CD14-positive monocyte (primary cell): Measurements from ENCODE around the gene CBX5. TPM values are rescaled to one million over a fixed set of nuclear protein-coding genes. Genes with fewer than 3 reads are reported as not detected.
A peak's percentile ranks its signal among the peaks of the same experiment; 100 is the strongest.

Source experiments
- DNase-seq, 3 donors: peaks; one replicate each; pipeline ENCODE4 v3.0.0-alpha.2; 2011 to 2022
- H2AFZ ChIP-seq: 2 replicates; pipeline ENCODE4 v1.6.0; 2012; ENCODE audit warnings: mild to moderate bottlenecking, low read depth, low read length, inconsistent platforms; ENCODE audit not compliant: insufficient read depth, poor library complexity, severe bottlenecking
- H3K27ac ChIP-seq, 2 donors: 1 replicate in 1 of 2; 2 replicates in 1 of 2; pipeline ENCODE4 v1.5.1; 2012 to 2013; ENCODE audit warnings: low read length in 2 of 2, control low read depth in 1 of 2, inconsistent platforms in 1 of 2, low read depth in 1 of 2, mild to moderate bottlenecking in 1 of 2
- H3K27me3 ChIP-seq, 2 donors: one replicate each; pipeline versions ENCODE4 v1.6.0 to v1.6.1; 2011 to 2013; ENCODE audit warnings: low read length in 2 of 2; ENCODE audit not compliant: control insufficient read depth in 2 of 2, insufficient read depth in 2 of 2
- H3K36me3 ChIP-seq, 2 donors: replicated peaks in 1 of 2; 1 replicate in 1 of 2; 2 replicates in 1 of 2; pipeline versions ENCODE4 v1.5.1 to v1.6.1; 2012 to 2013; ENCODE audit warnings: low read length in 2 of 2, control low read depth in 1 of 2, inconsistent platforms in 1 of 2, mild to moderate bottlenecking in 1 of 2; ENCODE audit not compliant: insufficient read depth in 2 of 2, control insufficient read depth in 1 of 2
- H3K4me1 ChIP-seq, 2 donors: 1 replicate in 1 of 2; 2 replicates in 1 of 2; pipeline versions ENCODE4 v1.5.1 to v1.6.1; 2012 to 2013; ENCODE audit warnings: low read length in 2 of 2, control low read depth in 1 of 2, inconsistent platforms in 1 of 2, mild to moderate bottlenecking in 1 of 2, moderate library complexity in 1 of 2; ENCODE audit not compliant: insufficient read depth in 2 of 2, control insufficient read depth in 1 of 2
- H3K4me2 ChIP-seq: replicated peaks from 2 replicates; pipeline ENCODE3; 2012; ENCODE audit warnings: low read length, moderate library complexity, mild to moderate bottlenecking; ENCODE audit not compliant: poor library complexity, severe bottlenecking; ENCODE audit errors: extremely low read depth
- H3K4me3 ChIP-seq, 3 experiments: fragments of 200-600 bp in 1 of 3; sonication (generic) in 1 of 3; replicated peaks in 1 of 3; 1 replicate in 2 of 3; 2 replicates in 1 of 3; pipeline ENCODE4 v1.5.1; 2011 to 2013; ENCODE audit warnings: low read length in 3 of 3, mild to moderate bottlenecking in 3 of 3, control low read depth in 2 of 3, low read depth in 2 of 3, inconsistent platforms in 1 of 3, moderate library complexity in 1 of 3
- H3K79me2 ChIP-seq: 2 replicates; pipeline ENCODE4 v1.6.0; 2012; ENCODE audit warnings: mild to moderate bottlenecking, control low read depth, inconsistent platforms, low read length, moderate library complexity; ENCODE audit not compliant: insufficient read depth
- H3K9ac ChIP-seq: 2 replicates; pipeline ENCODE4 v1.6.0; 2017; ENCODE audit warnings: low read length, mild to moderate bottlenecking; ENCODE audit not compliant: insufficient read depth, poor library complexity, severe bottlenecking
- H3K9me3 ChIP-seq, 2 donors: replicated peaks in 1 of 2; 1 replicate in 1 of 2; 2 replicates in 1 of 2; pipeline versions ENCODE4 v1.5.1 to v1.6.1; 2012 to 2013; ENCODE audit warnings: low read length in 2 of 2, control low read depth in 1 of 2; ENCODE audit not compliant: control insufficient read depth in 1 of 2, insufficient read depth in 1 of 2
- H4K20me1 ChIP-seq: 2 replicates; pipeline ENCODE4 v1.6.0; 2012; ENCODE audit warnings: mild to moderate bottlenecking, low read length, control low read depth, moderate library complexity; ENCODE audit not compliant: insufficient read depth
- H3K27ac Mint-ChIP-seq, 7 donors: one replicate each; pipeline ENCODE4 v1.8.0; 2020; ENCODE audit warnings: mild to moderate bottlenecking in 7 of 7, mixed read lengths in 7 of 7, moderate library complexity in 6 of 7, inconsistent platforms in 2 of 7
- H3K27me3 Mint-ChIP-seq, 3 donors: one replicate each; pipeline ENCODE4 v1.8.0; 2021 to 2022; ENCODE audit warnings: low read depth in 3 of 3, mild to moderate bottlenecking in 3 of 3, mixed read lengths in 3 of 3, moderate library complexity in 3 of 3, inconsistent platforms in 1 of 3
- H3K36me3 Mint-ChIP-seq, 2 donors: one replicate each; pipeline ENCODE4 v1.8.0; 2020; ENCODE audit warnings: mixed read lengths in 2 of 2, inconsistent platforms in 1 of 2, mild to moderate bottlenecking in 1 of 2
- H3K4me1 Mint-ChIP-seq: one replicate; pipeline ENCODE4 v1.8.0; 2020; ENCODE audit warnings: mild to moderate bottlenecking, mixed read lengths
- H3K4me3 Mint-ChIP-seq, 2 donors: one replicate each; pipeline ENCODE4 v1.8.0; 2020; ENCODE audit warnings: mild to moderate bottlenecking in 2 of 2, mixed read lengths in 2 of 2, moderate library complexity in 1 of 2
- H3K9me3 Mint-ChIP-seq, 7 donors: one replicate each; pipeline ENCODE4 v1.8.0; 2020 to 2022; ENCODE audit warnings: mixed read lengths in 7 of 7, mild to moderate bottlenecking in 6 of 7, moderate library complexity in 6 of 7, inconsistent platforms in 2 of 7
- WGBS: methylation state at CpG from one replicate; pipeline ENCODE4 v1.1.5; 2013; ENCODE audit warnings: missing lambda C conversion rate; ENCODE audit not compliant: insufficient coverage; 5-methylcytosine and 5-hydroxymethylcytosine counted together
- intact Hi-C, 2 donors: fragments of 100-400 bp; cut with micrococcal nuclease; formaldehyde crosslinking; loops; one replicate each; pipeline versions ENCODE4 v1.15.0 to v1.15.1; 2023
- polyA plus RNA-seq, 3 donors: library from polyadenylated mRNA; depleted of rRNA in 1 of 3; unstranded in 2 of 3; stranded (reverse) in 1 of 3; fragments of 300-500 nt in 2 of 3; fragments of >200 nt in 1 of 3; fragmentation: Illumina TruSeq in 2 of 3; gene quantifications; 1 replicate in 2 of 3; 2 replicates in 1 of 3; pipeline ENCODE4 v1.2.3, GENCODE V29; 2012 to 2021
- TF ChIP-seq, protein P1 (sequence below): fragments of 200-600 bp; IDR thresholded peaks from one replicate; pipeline ENCODE4 v1.8.0; 2022; ENCODE audit warnings: antibody characterized with exemption, mild to moderate bottlenecking

CBX5 gene
- polyA plus RNA-seq, 3 donors = 2.9 to 5.4 (median 4.8) TPM

DNA sequence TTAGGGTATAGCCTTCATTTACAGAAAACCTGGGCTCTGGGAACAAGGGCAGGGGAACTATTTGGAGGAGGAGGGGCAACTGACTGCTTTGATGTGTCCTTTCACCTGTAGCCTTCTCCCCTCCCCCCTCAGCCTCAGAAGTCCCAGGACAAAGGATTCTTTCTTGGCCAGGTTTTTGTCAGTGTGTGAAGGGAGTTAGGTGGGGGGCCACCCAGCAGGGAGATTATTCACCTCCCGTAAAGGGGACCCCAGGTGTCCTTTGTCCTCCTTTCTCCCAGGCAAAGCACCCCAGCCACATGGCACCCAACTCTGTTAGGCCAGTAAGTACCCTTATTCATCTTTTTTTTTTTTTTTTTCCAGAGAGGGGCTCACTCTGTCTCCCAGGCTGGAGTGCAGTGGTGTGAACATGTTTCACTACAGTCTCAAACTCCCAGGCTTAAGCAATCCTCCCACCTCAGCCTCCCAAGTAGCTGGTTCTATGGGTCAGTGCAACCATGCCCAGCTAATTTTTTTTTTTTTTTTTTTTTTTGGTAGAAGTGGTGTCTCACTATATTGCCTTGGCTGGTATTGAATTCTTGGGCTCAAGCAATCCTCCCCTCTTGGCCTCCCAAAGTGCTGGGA is 21.6 kb upstream of the CBX5 start:
- H3K27me3 Mint-ChIP-seq = peaks cover 0 to 1% (median 1%) of the 10 kb centered on the region in 3 donors
- DNase-seq = no peak
- Histone ChIP-seq H3K9me3 (no peaks in the 10 kb centered on the region), H3K36me3 (no peaks in the 10 kb centered on the region), H4K20me1 (peaks cover 4% of the 10 kb centered on the region), H3K4me1 (peaks cover 84 to 97% of the 10 kb centered on the region in 2 donors), H3K27ac (peak overlapping the region; percentile 63 to 87), H2AFZ (peak overlapping the region; percentile 77), H3K27me3 (no peaks in the 10 kb centered on the region), H3K9ac (peak overlapping the region; percentile 73), H3K4me3 (peak overlapping the region; percentile 80 to 99 (median 93)), H3K4me2 (peak overlapping the region; percentile 99), H3K79me2 (peaks cover 94% of the 10 kb centered on the region)
- peaks cover 2 to 16% of the 10 kb centered on the region in 2 donors for H3K36me3 Mint-ChIP-seq
- peak overlapping the region; percentile 90 to 93 (median 91) for H3K27ac Mint-ChIP-seq
- intact Hi-C loops = loop anchor here in 1 of 2 donors (2.0 kb wide), 1 partner anchor 27 kb away; no protein-coding TSS in a partner anchor
- no CpG with 5 or more reads among the region's 1 CpG for WGBS
- peak overlapping the region; percentile 86 to 99 for H3K4me3 Mint-ChIP-seq
- TF ChIP-seq, protein P1, sequence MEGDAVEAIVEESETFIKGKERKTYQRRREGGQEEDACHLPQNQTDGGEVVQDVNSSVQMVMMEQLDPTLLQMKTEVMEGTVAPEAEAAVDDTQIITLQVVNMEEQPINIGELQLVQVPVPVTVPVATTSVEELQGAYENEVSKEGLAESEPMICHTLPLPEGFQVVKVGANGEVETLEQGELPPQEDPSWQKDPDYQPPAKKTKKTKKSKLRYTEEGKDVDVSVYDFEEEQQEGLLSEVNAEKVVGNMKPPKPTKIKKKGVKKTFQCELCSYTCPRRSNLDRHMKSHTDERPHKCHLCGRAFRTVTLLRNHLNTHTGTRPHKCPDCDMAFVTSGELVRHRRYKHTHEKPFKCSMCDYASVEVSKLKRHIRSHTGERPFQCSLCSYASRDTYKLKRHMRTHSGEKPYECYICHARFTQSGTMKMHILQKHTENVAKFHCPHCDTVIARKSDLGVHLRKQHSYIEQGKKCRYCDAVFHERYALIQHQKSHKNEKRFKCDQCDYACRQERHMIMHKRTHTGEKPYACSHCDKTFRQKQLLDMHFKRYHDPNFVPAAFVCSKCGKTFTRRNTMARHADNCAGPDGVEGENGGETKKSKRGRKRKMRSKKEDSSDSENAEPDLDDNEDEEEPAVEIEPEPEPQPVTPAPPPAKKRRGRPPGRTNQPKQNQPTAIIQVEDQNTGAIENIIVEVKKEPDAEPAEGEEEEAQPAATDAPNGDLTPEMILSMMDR = no peak
- peaks cover 78% of the 10 kb centered on the region for H3K4me1 Mint-ChIP-seq
- H3K9me3 Mint-ChIP-seq = peaks cover 0 to 4% (median 0%) of the 10 kb centered on the region in 7 donors

DNA sequence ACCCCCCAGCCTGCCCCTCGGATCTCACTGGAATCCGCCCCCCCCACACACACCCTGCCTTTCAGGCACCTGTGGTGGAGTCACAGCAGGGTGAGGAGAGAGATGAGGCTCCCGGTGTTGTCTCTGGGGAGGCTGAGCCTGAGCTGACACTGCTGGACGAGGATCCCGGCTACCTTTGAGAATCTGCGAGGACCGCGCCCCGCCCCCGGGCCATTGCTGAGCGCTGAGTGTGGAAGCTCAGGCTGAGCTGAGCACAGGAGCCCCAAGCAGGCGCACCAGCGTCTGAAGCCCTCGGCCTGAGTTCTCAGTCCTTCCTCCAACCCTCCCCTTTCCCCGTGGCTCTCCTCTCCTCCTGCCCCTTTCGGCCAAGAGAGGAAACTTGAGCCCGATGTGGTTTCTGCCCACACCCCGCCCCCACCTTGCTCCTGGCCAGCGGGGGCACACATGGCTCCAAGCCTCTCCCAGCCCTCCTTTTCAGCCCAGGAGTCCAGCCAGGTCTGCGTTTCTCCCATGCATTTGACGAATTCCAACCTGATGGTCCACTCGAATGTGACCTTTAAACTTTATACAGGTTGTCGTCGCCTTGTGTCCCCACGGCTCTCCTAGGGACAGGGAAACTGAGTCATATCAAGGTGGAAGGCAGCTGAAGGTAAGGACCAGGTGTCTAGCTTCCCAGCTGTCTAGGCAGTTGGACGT is 21.0 kb upstream of the CBX5 start, which contains the start of gene NFE2:
TSS of gene NFE2 (minus strand) at position 284 of the 696 bp plus-strand sequence. CDS start 5,767 bp downstream, outside the sequence.
- Histone ChIP-seq H3K9me3 (no peaks in the 10 kb centered on the region), H2AFZ (peak within 1 kb of the TSS; percentile 77), H3K27me3 (no peaks in the 10 kb centered on the region), H3K9ac (peak within 1 kb of the TSS; percentile 73), H3K4me3 (peak within 1 kb of the TSS; percentile 80 to 99 (median 93)), H3K27ac (peak within 1 kb of the TSS; percentile 63 to 87), H3K4me2 (peak within 1 kb of the TSS; percentile 99), H3K79me2 (peaks cover 94% of the 10 kb centered on the region), H4K20me1 (peaks cover 10% of the 10 kb centered on the region), H3K4me1 (peaks cover 84 to 97% of the 10 kb centered on the region in 2 donors), H3K36me3 (peaks cover 0 to 2% of the 10 kb centered on the region in 2 donors)
- TF ChIP-seq, protein P1 = no peak
- intact Hi-C loops = loop anchor here in 1 of 2 donors (2.0 kb wide), 1 partner anchor 28 kb away; no protein-coding TSS in a partner anchor
- peaks cover 0 to 4% (median 0%) of the 10 kb centered on the region in 7 donors for H3K9me3 Mint-ChIP-seq
- H3K27me3 Mint-ChIP-seq = peaks cover 0 to 1% (median 1%) of the 10 kb centered on the region in 3 donors
- peaks cover 79% of the 10 kb centered on the region for H3K4me1 Mint-ChIP-seq
- DNase-seq = peak; percentile 65 to 75 (median 66)
- H3K4me3 Mint-ChIP-seq = peak within 1 kb of the TSS; percentile 86 to 99
- H3K36me3 Mint-ChIP-seq = peaks cover 4 to 22% of the 10 kb centered on the region in 2 donors
- WGBS = under 1% methylated on average over 20 of the region's 26 CpGs
- H3K27ac Mint-ChIP-seq = peak within 1 kb of the TSS; percentile 90 to 93 (median 91)
